ENCODE results near the gene ARG2. TPM values are rescaled to one million over a fixed set of nuclear protein-coding genes. Genes with fewer than 3 reads are reported as not detected.

ARG2 gene
- total and polyA plus RNA-seq, 4 experiments from 2014 or later = 0.55 to 1.4 (median 1.3) TPM; not detected in 1

- H3K27ac Mint-ChIP-seq = no peak overlapping the region
- POLR2A ChIA-PET (ENCODE audit: partially characterized antibody) = no interaction called here
- intact Hi-C loops (cut with micrococcal nuclease) = no loop called here
These were observed 40.7 kb upstream of the ARG2 start for GRCh38 chr14:67579040-67579439.

GRCh38 chr14:67579636-67580035 lies 40.1 kb upstream of the ARG2 start:
- no peak for DNase-seq
- Histone ChIP-seq H3K4me1 (ENCODE audit: insufficient read depth, low read length) (no peaks in the 10 kb centered on the region), H3K9me3 (ENCODE audit: control insufficient read depth in 1 of 2, low read length in 2 of 2) (no peaks in the 10 kb centered on the region), H3K4me3 (ENCODE audit: low read length in 2 of 2) (no peak overlapping the region), H3K27me3 (ENCODE audit: insufficient read depth, low read length) (no peaks in the 10 kb centered on the region), H3K36me3 (ENCODE audit: insufficient read depth, low read length) (no peaks in the 10 kb centered on the region), H3K27ac (ENCODE audit: low read depth, low read length) (no peak overlapping the region)
- ChIA-PET CTCF (ENCODE audit: partially characterized antibody) (interaction anchor here (1.1 to 9.0 kb wide), 4 partner anchors 12 to 160 kb away, joined by 3 to 139 read pairs (median 14); partner anchors contain the start of gene RDH12), POLR2A (ENCODE audit: partially characterized antibody) (no interaction called here)
- intact Hi-C loops (cut with micrococcal nuclease) = no loop called here
- Mint-ChIP-seq H3K36me3 (no peaks in the 10 kb centered on the region), H3K4me1 (no peaks in the 10 kb centered on the region), H3K27me3 (no peaks in the 10 kb centered on the region), H3K27ac (no peak overlapping the region), H3K9me3 (no peaks in the 10 kb centered on the region), H3K4me3 (no peak overlapping the region)

More at GRCh38 chr14:67579040-67579439, 40.7 kb upstream of the ARG2 start:
- H3K9me3 ChIP-seq (ENCODE audit: control insufficient read depth in 1 of 2, low read length in 2 of 2) = no peaks in the 10 kb centered on the region
- no peak overlapping the region for H3K4me3 ChIP-seq (ENCODE audit: low read length in 2 of 2)
- H3K9me3 Mint-ChIP-seq = no peaks in the 10 kb centered on the region
- CTCF ChIA-PET (ENCODE audit: partially characterized antibody) = interaction anchor here (1.3 to 9.0 kb wide), 3 partner anchors 125 to 159 kb away, joined by 3 to 139 read pairs (median 26); partner anchors contain the start of gene RDH12
- no peaks in the 10 kb centered on the region for H3K4me1 ChIP-seq (ENCODE audit: insufficient read depth, low read length)
- H3K27me3 ChIP-seq (ENCODE audit: insufficient read depth, low read length) = no peaks in the 10 kb centered on the region
- no peak overlapping the region for H3K27ac ChIP-seq (ENCODE audit: low read depth, low read length)
- H3K36me3 ChIP-seq (ENCODE audit: insufficient read depth, low read length) = no peaks in the 10 kb centered on the region
- H3K27me3 Mint-ChIP-seq = no peaks in the 10 kb centered on the region
- no peak overlapping the region for H3K4me3 Mint-ChIP-seq
- H3K36me3 Mint-ChIP-seq = no peaks in the 10 kb centered on the region
- no peak for DNase-seq
- H3K4me1 Mint-ChIP-seq = no peaks in the 10 kb centered on the region

GRCh38 chr14:67580336-67581171 lies 39.2 kb upstream of the ARG2 start:
- no peaks in the 10 kb centered on the region for H3K4me1 Mint-ChIP-seq
- no peaks in the 10 kb centered on the region for H3K36me3 Mint-ChIP-seq
- Histone ChIP-seq H3K27ac (ENCODE audit: low read depth, low read length) (no peak overlapping the region), H3K27me3 (ENCODE audit: insufficient read depth, low read length) (no peaks in the 10 kb centered on the region), H3K4me1 (ENCODE audit: insufficient read depth, low read length) (no peaks in the 10 kb centered on the region), H3K4me3 (ENCODE audit: low read length in 2 of 2) (no peak overlapping the region), H3K9me3 (ENCODE audit: control insufficient read depth in 1 of 2, low read length in 2 of 2) (no peaks in the 10 kb centered on the region), H3K36me3 (ENCODE audit: insufficient read depth, low read length) (peaks cover 2% of the 10 kb centered on the region)
- no peaks in the 10 kb centered on the region for H3K27me3 Mint-ChIP-seq
- ChIA-PET CTCF (ENCODE audit: partially characterized antibody) (interaction anchor here (0.7 to 9.0 kb wide), 10 partner anchors 9 to 161 kb away, joined by 3 to 139 read pairs (median 3); partner anchors contain the start of genes ARG2, PIGH, RDH12 and TMEM229B), POLR2A (ENCODE audit: partially characterized antibody) (interaction anchor here (1.7 kb wide), 1 partner anchor 19 kb away, joined by 6 read pairs; the partner anchor contains the start of gene PIGH)
- no peak overlapping the region for H3K4me3 Mint-ChIP-seq
- no peaks in the 10 kb centered on the region for H3K9me3 Mint-ChIP-seq
- intact Hi-C loops (cut with micrococcal nuclease) = no loop called here
- no peak for DNase-seq
- H3K27ac Mint-ChIP-seq = no peak overlapping the region

- ChIA-PET POLR2A (ENCODE audit: partially characterized antibody) (interaction anchor here (1.7 kb wide), 1 partner anchor 18 kb away, joined by 6 read pairs; the partner anchor contains the start of gene PIGH), CTCF (ENCODE audit: partially characterized antibody) (interaction anchor here (0.7 to 9.0 kb wide), 13 partner anchors 9 to 154 kb away, joined by 3 to 139 read pairs (median 3); partner anchors contain the start of genes ARG2, PIGH, RDH12 and TMEM229B)
- Mint-ChIP-seq H3K4me1 (no peaks in the 10 kb centered on the region), H3K36me3 (peaks cover 0 to 9% of the 10 kb centered on the region in 2 donors), H3K4me3 (no peak overlapping the region), H3K27ac (peak overlapping the region in 1 of 7 donors; percentile 15), H3K9me3 (no peaks in the 10 kb centered on the region), H3K27me3 (no peaks in the 10 kb centered on the region)
- Histone ChIP-seq H3K4me3 (ENCODE audit: low read length in 2 of 2) (no peak overlapping the region), H3K36me3 (ENCODE audit: insufficient read depth, low read length) (peaks cover 10% of the 10 kb centered on the region), H3K4me1 (ENCODE audit: insufficient read depth, low read length) (no peaks in the 10 kb centered on the region), H3K9me3 (ENCODE audit: control insufficient read depth in 1 of 2, low read length in 2 of 2) (no peaks in the 10 kb centered on the region), H3K27ac (ENCODE audit: low read depth, low read length) (no peak overlapping the region), H3K27me3 (ENCODE audit: insufficient read depth, low read length) (no peaks in the 10 kb centered on the region)
- intact Hi-C loops (cut with micrococcal nuclease) = no loop called here
- DNase-seq = no peak
These were observed 38.1 kb upstream of the ARG2 start for GRCh38 chr14:67581643-67582042.

GRCh38 chr14:67582061-67582460 lies 37.7 kb upstream of the ARG2 start:
- H3K4me3 ChIP-seq (ENCODE audit: low read length in 2 of 2) = no peak overlapping the region
- intact Hi-C loops (cut with micrococcal nuclease) = no loop called here
- peak overlapping the region in 1 of 7 donors; percentile 25 for H3K27ac Mint-ChIP-seq
- peaks cover 0 to 12% of the 10 kb centered on the region in 2 donors for H3K36me3 Mint-ChIP-seq
- no peak overlapping the region for H3K4me3 Mint-ChIP-seq
- H3K27me3 Mint-ChIP-seq = no peaks in the 10 kb centered on the region
- no peak for DNase-seq
- ChIA-PET CTCF (ENCODE audit: partially characterized antibody) (interaction anchor here (0.7 to 9.0 kb wide), 12 partner anchors 9 to 155 kb away, joined by 3 to 139 read pairs (median 4); partner anchors contain the start of genes PIGH and RDH12), POLR2A (ENCODE audit: partially characterized antibody) (interaction anchor here (1.7 kb wide), 1 partner anchor 18 kb away, joined by 6 read pairs; the partner anchor contains the start of gene PIGH)
- H3K4me1 Mint-ChIP-seq = no peaks in the 10 kb centered on the region
- H3K27ac ChIP-seq (ENCODE audit: low read depth, low read length) = no peak overlapping the region
- H3K36me3 ChIP-seq (ENCODE audit: insufficient read depth, low read length) = peaks cover 10% of the 10 kb centered on the region
- no peaks in the 10 kb centered on the region for H3K4me1 ChIP-seq (ENCODE audit: insufficient read depth, low read length)
- H3K27me3 ChIP-seq (ENCODE audit: insufficient read depth, low read length) = no peaks in the 10 kb centered on the region
- no peaks in the 10 kb centered on the region for H3K9me3 Mint-ChIP-seq
- H3K9me3 ChIP-seq (ENCODE audit: control insufficient read depth in 1 of 2, low read length in 2 of 2) = no peaks in the 10 kb centered on the region

GRCh38 chr14:67583711-67584644 lies 35.7 kb upstream of the ARG2 start:
- no peak overlapping the region for H3K27ac ChIP-seq (ENCODE audit: low read depth, low read length)
- no peaks in the 10 kb centered on the region for H3K9me3 ChIP-seq (ENCODE audit: control insufficient read depth in 1 of 2, low read length in 2 of 2)
- H3K36me3 Mint-ChIP-seq = peaks cover 10 to 28% of the 10 kb centered on the region in 2 donors
- no peak overlapping the region for H3K27ac Mint-ChIP-seq
- peak in 4 of 5 donors; percentile 14 to 34 (median 30) for DNase-seq
- no peak overlapping the region for H3K4me3 ChIP-seq (ENCODE audit: low read length in 2 of 2)
- intact Hi-C loops (cut with micrococcal nuclease) = loop anchor here (1.0 kb wide), 3 partner anchors 34 to 120 kb away; no protein-coding TSS in a partner anchor
- no peaks in the 10 kb centered on the region for H3K4me1 Mint-ChIP-seq
- POLR2A ChIA-PET (ENCODE audit: partially characterized antibody) = interaction anchor here (0.9 kb wide), 1 partner anchor 16 kb away, joined by 3 read pairs; the partner anchor contains the start of gene PIGH
- CTCF ChIA-PET (ENCODE audit: partially characterized antibody) = interaction anchor here (0.7 to 9.0 kb wide), 17 partner anchors 13 to 210 kb away, joined by 3 to 139 read pairs (median 4); partner anchors contain the start of genes PIGH and RDH12
- H3K27me3 Mint-ChIP-seq = no peaks in the 10 kb centered on the region
- H3K4me3 Mint-ChIP-seq = no peak overlapping the region
- no peaks in the 10 kb centered on the region for H3K27me3 ChIP-seq (ENCODE audit: insufficient read depth, low read length)
- no peaks in the 10 kb centered on the region for H3K4me1 ChIP-seq (ENCODE audit: insufficient read depth, low read length)
- H3K36me3 ChIP-seq (ENCODE audit: insufficient read depth, low read length) = peaks cover 20% of the 10 kb centered on the region
- H3K9me3 Mint-ChIP-seq = no peaks in the 10 kb centered on the region

Measured in CD4-positive, alpha-beta memory T cell (primary cell).